Chondrocyte (in vitro differentiated cells): ENCODE measurements around the gene SETD2. TPM values are rescaled to one million over a fixed set of nuclear protein-coding genes. Genes with fewer than 3 reads are reported as not detected.
"Not testable (repeated sequence)": the region's sequence is repeated elsewhere in the genome, so short reads cannot be mapped to it uniquely, and the experiment has no call there.

Experiments used
- DNase-seq: peaks from one replicate; pipeline ENCODE4 v3.0.0; 2021; ENCODE audit warnings: mixed read lengths, low spot score
- H3K27ac Mint-ChIP-seq: one replicate; pipeline ENCODE4 v1.8.0; 2021; ENCODE audit warnings: mild to moderate bottlenecking, moderate library complexity, mixed read lengths; ENCODE audit not compliant: unreplicated experiment
- H3K27me3 Mint-ChIP-seq: 2 replicates; pipeline ENCODE4 v1.8.0; 2021; ENCODE audit warnings: low read depth, mixed read lengths
- H3K36me3 Mint-ChIP-seq: 2 replicates; pipeline ENCODE4 v1.8.0; 2021; ENCODE audit warnings: low read depth, mixed read lengths
- H3K4me1 Mint-ChIP-seq: 2 replicates; pipeline ENCODE4 v1.8.0; 2021; ENCODE audit warnings: low read depth, mild to moderate bottlenecking, mixed read lengths
- H3K4me3 Mint-ChIP-seq: one replicate; pipeline ENCODE4 v1.8.0; 2021; ENCODE audit warnings: mild to moderate bottlenecking, moderate library complexity, mixed read lengths; ENCODE audit not compliant: unreplicated experiment
- H3K9me3 Mint-ChIP-seq: 2 replicates; pipeline ENCODE4 v1.8.0; 2021; ENCODE audit warnings: low read depth, mixed read lengths
- total RNA-seq: library from RNA; stranded (reverse); gene quantifications from 3 replicates; pipeline ENCODE4 v1.2.1, GENCODE V29; 2021
- TF ChIP-seq, protein P1 (sequence below): fragments of 200-600 bp; sonication (generic); IDR thresholded peaks from 2 replicates; pipeline ENCODE4 v1.5.0; 2021; ENCODE audit warnings: antibody characterized with exemption, mild to moderate bottlenecking, moderate library complexity

The SETD2 gene
- total RNA-seq, 1 donor from 2014 or later, result 37.3 TPM

- Mint-ChIP-seq H3K4me3 (no peak overlapping the region), H3K4me1 (no peaks in the 10 kb centered on the region), H3K27ac (no peak overlapping the region), H3K27me3 (no peaks in the 10 kb centered on the region), H3K9me3 (no peaks in the 10 kb centered on the region), H3K36me3 (peaks cover 1% of the 10 kb centered on the region)
- TF ChIP-seq, protein P1, sequence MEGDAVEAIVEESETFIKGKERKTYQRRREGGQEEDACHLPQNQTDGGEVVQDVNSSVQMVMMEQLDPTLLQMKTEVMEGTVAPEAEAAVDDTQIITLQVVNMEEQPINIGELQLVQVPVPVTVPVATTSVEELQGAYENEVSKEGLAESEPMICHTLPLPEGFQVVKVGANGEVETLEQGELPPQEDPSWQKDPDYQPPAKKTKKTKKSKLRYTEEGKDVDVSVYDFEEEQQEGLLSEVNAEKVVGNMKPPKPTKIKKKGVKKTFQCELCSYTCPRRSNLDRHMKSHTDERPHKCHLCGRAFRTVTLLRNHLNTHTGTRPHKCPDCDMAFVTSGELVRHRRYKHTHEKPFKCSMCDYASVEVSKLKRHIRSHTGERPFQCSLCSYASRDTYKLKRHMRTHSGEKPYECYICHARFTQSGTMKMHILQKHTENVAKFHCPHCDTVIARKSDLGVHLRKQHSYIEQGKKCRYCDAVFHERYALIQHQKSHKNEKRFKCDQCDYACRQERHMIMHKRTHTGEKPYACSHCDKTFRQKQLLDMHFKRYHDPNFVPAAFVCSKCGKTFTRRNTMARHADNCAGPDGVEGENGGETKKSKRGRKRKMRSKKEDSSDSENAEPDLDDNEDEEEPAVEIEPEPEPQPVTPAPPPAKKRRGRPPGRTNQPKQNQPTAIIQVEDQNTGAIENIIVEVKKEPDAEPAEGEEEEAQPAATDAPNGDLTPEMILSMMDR, result no peak
- DNase-seq, result no peak
These were observed 33.4 kb upstream of the SETD2 start for GRCh38 chr3:47197287-47197686.

- H3K27me3 Mint-ChIP-seq, result no peaks in the 10 kb centered on the region
- no peak overlapping the region for H3K4me3 Mint-ChIP-seq
- TF ChIP-seq, protein P1, result no peak
- no peaks in the 10 kb centered on the region for H3K4me1 Mint-ChIP-seq
- H3K9me3 Mint-ChIP-seq, result no peaks in the 10 kb centered on the region
- no peak for DNase-seq
- peaks cover 1% of the 10 kb centered on the region for H3K36me3 Mint-ChIP-seq
- no peak overlapping the region for H3K27ac Mint-ChIP-seq
These were observed 31.1 kb upstream of the SETD2 start for GRCh38 chr3:47194994-47195393.

DNA sequence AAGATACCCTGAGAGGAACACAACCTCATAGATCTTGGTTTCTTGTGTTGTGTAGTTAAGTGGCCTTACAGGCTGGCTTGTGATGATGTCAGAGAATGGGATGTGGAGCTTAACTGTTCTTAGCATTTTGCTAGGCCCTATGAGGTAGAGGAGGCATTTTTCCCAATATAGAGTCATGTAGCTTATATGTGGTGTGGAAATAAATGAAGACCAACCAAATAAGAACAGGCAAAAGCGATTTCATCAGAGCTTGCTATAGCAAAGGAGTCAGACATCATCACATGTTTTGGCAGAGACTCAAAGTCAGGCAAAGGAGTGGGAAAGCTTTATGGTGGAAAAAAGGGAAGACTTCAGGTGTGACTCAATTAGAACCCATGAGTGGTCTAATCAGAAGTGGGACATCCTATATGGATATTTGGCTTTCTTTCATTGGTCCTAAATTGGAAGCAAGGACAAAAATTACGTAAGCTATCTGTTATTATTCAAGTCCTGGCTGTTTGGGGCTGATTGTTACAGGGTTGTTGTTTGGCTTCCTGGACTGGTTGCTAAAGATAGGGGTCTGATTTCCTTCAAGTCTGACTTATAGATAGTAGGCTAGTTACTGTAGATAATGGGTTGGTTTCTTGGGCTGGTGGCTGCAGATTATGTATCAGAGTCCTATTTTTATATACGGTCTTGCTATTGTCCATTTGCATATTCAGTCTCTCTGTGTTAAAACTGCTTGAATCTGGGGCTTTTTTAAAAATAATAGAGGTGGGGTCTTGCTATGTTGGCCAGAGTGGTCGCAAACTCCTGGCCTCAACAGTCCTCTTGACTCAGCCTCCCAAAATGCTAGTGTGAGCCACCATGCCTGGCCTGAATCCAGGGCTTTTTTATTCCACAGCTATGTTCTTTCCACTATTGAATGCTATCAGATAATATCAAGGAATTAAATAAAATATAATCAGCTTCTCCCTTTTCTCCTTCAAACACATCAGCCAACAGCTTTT is 30.3 kb upstream of the SETD2 start:
- H3K4me3 Mint-ChIP-seq, result no peak overlapping the region

DNA sequence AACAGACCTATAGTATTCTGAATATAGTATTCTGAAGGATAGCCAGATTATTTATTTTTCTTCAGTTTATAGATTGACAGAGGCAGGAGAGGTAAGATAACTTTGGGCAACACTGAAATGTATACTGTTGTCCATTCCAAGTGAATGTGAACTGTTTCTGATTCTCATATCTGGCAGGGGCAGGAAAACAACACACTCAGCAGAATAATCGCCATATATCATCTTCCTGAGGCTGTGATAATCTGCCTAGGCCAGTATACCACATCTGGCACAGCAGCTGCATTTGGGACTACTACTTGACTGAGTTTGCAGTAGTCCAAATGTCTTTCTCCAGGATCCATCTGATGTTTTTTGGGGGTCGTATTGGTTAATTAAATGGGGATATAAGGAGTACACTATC is 22.4 kb upstream of the SETD2 start:
- peaks cover 2% of the 10 kb centered on the region for H3K36me3 Mint-ChIP-seq
- DNase-seq, result no peak
- TF ChIP-seq, protein P1, result no peak
- no peak overlapping the region for H3K4me3 Mint-ChIP-seq
- H3K27ac Mint-ChIP-seq, result no peak overlapping the region
- H3K27me3 Mint-ChIP-seq, result no peaks in the 10 kb centered on the region
- no peaks in the 10 kb centered on the region for H3K9me3 Mint-ChIP-seq
- no peaks in the 10 kb centered on the region for H3K4me1 Mint-ChIP-seq

More for the DNA sequence above, 30.3 kb upstream of the SETD2 start:
- Mint-ChIP-seq H3K27ac (no peak overlapping the region), H3K9me3 (no peaks in the 10 kb centered on the region), H3K27me3 (no peaks in the 10 kb centered on the region), H3K4me1 (no peaks in the 10 kb centered on the region), H3K36me3 (peaks cover 1% of the 10 kb centered on the region)
- TF ChIP-seq, protein P1, result no peak
- DNase-seq, result no peak

DNA sequence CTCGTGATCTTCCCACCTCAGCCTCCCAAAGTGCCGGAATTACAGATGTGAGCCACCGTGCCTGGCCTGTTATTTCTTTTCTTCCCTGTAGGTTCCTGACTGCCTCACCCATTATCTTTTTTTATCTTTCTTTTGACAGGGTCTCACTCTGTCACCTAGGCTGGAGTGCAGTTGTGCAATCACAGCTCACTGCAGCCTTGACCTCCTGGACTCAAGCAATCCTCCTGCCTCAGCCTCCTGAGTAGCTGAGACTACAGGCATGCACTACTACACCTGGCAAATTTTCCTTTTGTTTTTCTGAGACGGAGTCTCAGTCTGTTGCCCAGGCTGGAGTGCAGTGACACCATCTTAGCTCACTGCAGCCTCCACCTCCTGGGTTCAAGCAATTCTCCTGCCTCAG is 17.8 kb upstream of the SETD2 start:
- H3K36me3 Mint-ChIP-seq, H3K27me3 Mint-ChIP-seq, H3K27ac Mint-ChIP-seq, H3K4me1 Mint-ChIP-seq, H3K4me3 Mint-ChIP-seq, H3K9me3 Mint-ChIP-seq, DNase-seq: not testable (repeated sequence)

GRCh38 chr3:47180011-47180410 is 16.1 kb upstream of the SETD2 start:
- not testable (repeated sequence) for H3K27ac Mint-ChIP-seq, DNase-seq, H3K9me3 Mint-ChIP-seq, H3K27me3 Mint-ChIP-seq, H3K4me3 Mint-ChIP-seq, H3K36me3 Mint-ChIP-seq, H3K4me1 Mint-ChIP-seq
